Measurements from ENCODE around the gene CHRNA1.
A peak's percentile ranks its signal among the peaks of the same experiment; 100 is the strongest.

CHRNA1 gene

GRCh38 chr2:174760845-174761473 lies 3.3 kb downstream of the CHRNA1 start:
- DNase-seq (ENCODE audit: low read depth in 2 of 2), result no peak

GRCh38 chr2:174759381-174760065 lies 4.7 kb downstream of the CHRNA1 start:
- DNase-seq (ENCODE audit: low read depth in 2 of 2), result no peak

- DNase-seq (ENCODE audit: low read depth in 2 of 2), result no peak
Measured at GRCh38 chr2:174756743-174757142, 7.5 kb downstream of the CHRNA1 start.

GRCh38 chr2:174753038-174753633 lies 11.1 kb downstream of the CHRNA1 start:
- DNase-seq (ENCODE audit: low read depth in 2 of 2), result no peak

- DNase-seq (ENCODE audit: low read depth in 2 of 2), result no peak
Measured at GRCh38 chr2:174752403-174753037, 11.8 kb downstream of the CHRNA1 start.

- DNase-seq (ENCODE audit: low read depth in 2 of 2), result no peak
Measured at GRCh38 chr2:174750923-174751441, 13.3 kb downstream of the CHRNA1 start.

- DNase-seq (ENCODE audit: low read depth in 2 of 2), result no peak
Measured at GRCh38 chr2:174749793-174750192, 14.5 kb downstream of the CHRNA1 start.

- DNase-seq (ENCODE audit: low read depth in 2 of 2), result peak; percentile 40 to 52
Measured at GRCh38 chr2:174748948-174749347, 15.3 kb downstream of the CHRNA1 start.

GRCh38 chr2:174745142-174745541 lies 19.1 kb downstream of the CHRNA1 start:
- no peak for DNase-seq (ENCODE audit: low read depth in 2 of 2)

GRCh38 chr2:174744111-174744510 lies 20.2 kb downstream of the CHRNA1 start:
- DNase-seq (ENCODE audit: low read depth in 2 of 2), result no peak

- DNase-seq (ENCODE audit: low read depth in 2 of 2), result no peak
Measured at GRCh38 chr2:174740721-174741120, 23.6 kb downstream of the CHRNA1 start.

GRCh38 chr2:174738841-174739240 lies 25.4 kb downstream of the CHRNA1 start:
- DNase-seq (ENCODE audit: low read depth in 2 of 2), result no peak

GRCh38 chr2:174731546-174731945 lies 32.7 kb downstream of the CHRNA1 start:
- DNase-seq (ENCODE audit: low read depth in 2 of 2), result no peak

GRCh38 chr2:174730698-174731018 lies 33.6 kb downstream of the CHRNA1 start:
- DNase-seq (ENCODE audit: low read depth in 2 of 2), result no peak

GRCh38 chr2:174729797-174730697 lies 34.2 kb downstream of the CHRNA1 start:
- DNase-seq (ENCODE audit: low read depth in 2 of 2), result no peak

- DNase-seq (ENCODE audit: low read depth in 2 of 2), result no peak
Measured at GRCh38 chr2:174728096-174728495, 36.2 kb downstream of the CHRNA1 start.

GRCh38 chr2:174726212-174726611 lies 38.1 kb downstream of the CHRNA1 start:
- no peak for DNase-seq (ENCODE audit: low read depth in 2 of 2)

GRCh38 chr2:174722942-174723592 lies 41.2 kb downstream of the CHRNA1 start:
- DNase-seq (ENCODE audit: low read depth in 2 of 2), result no peak

GRCh38 chr2:174719016-174719415 lies 45.3 kb downstream of the CHRNA1 start:
- no peak for DNase-seq (ENCODE audit: low read depth in 2 of 2)

GRCh38 chr2:174718591-174718990 lies 45.7 kb downstream of the CHRNA1 start:
- no peak for DNase-seq (ENCODE audit: low read depth in 2 of 2)

GRCh38 chr2:174717916-174718315 lies 46.4 kb downstream of the CHRNA1 start:
- DNase-seq (ENCODE audit: low read depth in 2 of 2), result no peak

Measured in stimulated activated CD8-positive, alpha-beta memory T cell treated with anti-CD3 and anti-CD28 coated beads, Interleukin-7, amount 100 ng/mL, for 1 hour (primary cell).